Activated CD8-positive, alpha-beta memory T cell treated with anti-CD3 and anti-CD28 coated beads for 1 hour (primary cell): ENCODE data around the gene SLC5A3.
A peak's percentile ranks its signal among the peaks of the same experiment; 100 is the strongest.

Experiments used
- DNase-seq, 2 donors: peaks; one replicate each; pipeline ENCODE4 v3.0.0-alpha.2; 2020; ENCODE audit warnings: low read depth in 1 of 2; ENCODE audit errors: extremely low read depth in 1 of 2

Gene SLC5A3

DNA sequence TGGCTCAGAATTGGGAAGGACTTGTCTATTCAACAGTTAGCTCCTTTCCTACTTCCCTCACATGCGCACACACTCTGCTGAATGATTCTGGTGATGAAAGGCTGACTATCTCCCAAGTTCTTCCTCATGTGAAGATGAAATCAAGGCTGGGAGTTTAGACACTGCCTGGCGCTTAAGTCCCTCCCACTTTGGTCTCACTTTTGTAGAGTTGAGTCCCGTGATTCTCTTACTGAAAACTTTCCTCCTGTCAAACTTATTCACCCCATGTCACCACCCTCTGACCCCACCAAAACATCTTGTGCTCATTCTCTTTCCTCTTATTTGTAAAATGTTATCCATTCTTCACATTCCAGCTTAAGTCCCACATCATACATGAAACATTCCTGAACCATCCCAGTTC lies 8.4 kb upstream of the SLC5A3 start:
- DNase-seq, result no peak

DNA sequence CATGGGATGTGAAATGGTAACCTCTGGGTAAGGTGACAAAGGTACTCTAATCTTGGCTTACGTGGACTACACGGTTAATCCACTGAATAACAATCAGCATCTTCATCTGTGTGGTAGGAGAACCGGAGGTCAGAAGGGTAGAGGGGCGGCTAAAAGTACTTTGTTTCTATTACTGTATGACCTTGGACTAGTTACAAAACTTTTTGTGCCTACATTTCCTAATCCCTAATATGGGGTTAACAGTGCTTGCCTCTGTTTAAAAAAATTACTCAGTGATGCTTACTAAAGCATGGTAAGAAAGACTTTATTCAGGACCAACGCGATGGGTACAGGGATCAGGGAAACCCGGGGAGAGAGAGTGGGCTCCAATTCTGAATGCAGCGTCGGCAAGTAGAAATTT lies 1.7 kb upstream of the SLC5A3 start:
- DNase-seq, result no peak

DNA sequence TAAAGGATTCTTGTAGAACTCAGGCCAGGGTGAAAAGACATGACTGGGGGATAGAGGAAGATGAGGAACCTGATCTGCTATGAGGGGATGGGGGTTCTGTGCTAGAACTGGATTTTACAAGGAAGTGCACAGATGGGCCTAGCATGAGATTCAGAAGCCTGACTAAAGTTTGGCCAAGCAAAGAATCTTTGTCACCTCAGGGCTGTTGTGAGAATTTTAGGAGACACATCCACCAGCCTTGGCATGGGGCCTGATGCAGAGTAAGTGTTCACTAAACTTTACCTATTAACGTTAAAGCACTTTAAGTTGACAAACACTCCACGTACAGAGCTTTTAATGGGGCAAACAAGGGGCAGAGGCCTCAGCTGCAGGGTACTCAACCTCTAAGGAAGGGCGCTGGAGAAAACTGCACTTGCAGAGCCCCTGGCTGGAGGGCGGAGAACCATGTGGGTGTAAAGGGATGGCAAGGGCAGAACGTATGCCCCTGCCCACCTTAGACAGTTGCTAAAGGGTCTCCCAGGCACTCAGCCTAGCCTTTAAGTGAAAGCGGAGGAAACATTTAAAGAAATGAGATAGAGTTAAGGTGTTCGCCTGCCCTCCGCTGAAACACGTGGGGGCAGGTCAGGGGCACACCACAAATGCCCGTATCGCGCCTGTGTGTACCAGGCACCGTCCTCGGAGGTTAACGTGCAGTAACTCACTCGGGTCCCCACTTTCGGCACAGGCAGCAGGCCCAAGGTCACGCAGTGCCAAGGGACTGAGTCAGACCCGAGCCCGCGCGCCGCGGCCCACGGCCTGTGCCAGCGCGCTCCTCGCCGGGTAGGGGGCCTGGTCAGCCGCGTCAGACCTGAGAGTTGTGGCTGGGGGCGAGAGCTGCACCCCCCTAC lies 990 bp upstream of the SLC5A3 start:
- DNase-seq, result no peak

DNA sequence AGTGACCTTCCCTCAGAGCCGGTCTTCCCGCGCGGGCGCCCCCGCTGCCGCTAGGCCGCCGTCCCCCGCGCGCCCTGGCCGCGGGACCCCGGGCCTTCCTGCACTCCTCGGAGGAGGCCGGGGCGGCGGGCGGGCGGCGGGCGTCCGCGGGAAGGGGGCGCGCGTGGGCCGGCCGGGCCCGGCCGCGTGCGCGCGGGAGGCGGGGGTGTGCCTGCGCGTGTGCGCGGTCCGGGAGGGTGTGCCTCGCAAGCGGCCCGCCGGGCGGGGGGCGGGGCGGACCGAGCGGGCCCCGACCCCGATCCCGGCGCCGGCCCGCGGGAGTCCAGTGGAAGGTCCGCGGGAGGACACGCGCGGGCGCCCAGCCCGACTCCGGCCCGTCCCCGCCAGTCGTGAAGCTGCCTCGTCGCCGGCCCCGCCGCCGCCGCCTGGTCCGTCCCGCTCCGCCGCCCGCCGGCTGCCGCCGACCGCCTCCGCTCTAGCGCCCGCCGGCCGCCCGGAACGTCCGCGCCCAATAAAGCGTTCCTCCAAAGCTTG lies 438 bp downstream of the SLC5A3 start:
- peak in 1 of 2 donors; percentile 38 for DNase-seq

DNA sequence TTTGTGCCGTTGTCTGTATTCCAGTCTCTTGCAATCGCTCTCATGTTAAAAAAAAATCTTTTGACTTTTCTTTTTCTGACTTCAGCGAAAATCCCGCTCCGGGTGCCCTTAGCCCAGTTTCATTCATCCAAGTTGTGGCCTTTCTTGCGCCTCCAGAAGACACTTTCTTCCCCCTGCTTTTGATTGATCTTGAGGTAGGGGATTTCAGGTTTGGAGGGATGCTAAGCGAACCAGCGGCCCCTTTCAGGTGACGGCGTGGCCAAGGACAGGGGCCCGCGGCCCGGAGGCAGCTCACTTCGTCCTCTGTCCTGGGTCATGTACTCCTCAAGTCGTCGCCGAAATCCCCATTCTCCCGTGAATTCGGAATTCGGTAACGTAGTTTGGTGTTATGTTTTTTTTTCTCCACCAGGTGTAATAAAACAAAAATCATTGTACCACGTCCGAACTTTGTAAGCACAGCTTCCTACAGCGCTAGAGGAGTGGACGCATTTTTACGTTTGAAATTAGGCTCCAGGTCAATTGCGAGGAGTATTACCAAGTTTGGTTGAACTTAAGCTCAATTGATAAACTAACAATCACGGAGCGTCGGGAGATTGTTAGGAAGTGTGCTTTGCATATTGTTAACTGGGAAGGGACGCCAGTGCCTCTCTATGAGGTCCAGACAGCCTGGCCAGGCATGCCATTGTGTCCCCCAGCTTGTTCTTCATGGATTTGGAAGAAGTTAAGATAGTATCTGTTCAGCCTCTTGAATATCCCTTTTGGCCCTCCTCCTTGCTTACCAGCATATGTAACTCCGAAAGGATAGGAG lies 1.1 kb downstream of the SLC5A3 start:
- no peak for DNase-seq

DNA sequence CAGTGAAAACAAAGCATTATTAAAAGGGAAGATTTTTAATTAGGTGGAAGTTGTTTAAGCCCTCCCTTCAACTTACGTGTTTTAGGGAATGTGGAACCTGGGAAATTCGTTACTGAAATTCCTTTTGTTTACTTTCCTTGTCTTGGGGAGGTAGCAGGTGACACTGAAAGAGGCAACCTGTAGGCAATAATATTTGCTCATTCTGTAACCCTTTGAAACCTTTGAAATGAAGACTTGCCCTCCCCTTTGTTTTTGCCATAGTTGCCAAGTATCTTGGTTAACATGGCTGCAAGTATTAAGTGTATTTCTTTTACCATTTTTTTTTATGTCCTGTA lies 1.7 kb downstream of the SLC5A3 start:
- no peak for DNase-seq

DNA sequence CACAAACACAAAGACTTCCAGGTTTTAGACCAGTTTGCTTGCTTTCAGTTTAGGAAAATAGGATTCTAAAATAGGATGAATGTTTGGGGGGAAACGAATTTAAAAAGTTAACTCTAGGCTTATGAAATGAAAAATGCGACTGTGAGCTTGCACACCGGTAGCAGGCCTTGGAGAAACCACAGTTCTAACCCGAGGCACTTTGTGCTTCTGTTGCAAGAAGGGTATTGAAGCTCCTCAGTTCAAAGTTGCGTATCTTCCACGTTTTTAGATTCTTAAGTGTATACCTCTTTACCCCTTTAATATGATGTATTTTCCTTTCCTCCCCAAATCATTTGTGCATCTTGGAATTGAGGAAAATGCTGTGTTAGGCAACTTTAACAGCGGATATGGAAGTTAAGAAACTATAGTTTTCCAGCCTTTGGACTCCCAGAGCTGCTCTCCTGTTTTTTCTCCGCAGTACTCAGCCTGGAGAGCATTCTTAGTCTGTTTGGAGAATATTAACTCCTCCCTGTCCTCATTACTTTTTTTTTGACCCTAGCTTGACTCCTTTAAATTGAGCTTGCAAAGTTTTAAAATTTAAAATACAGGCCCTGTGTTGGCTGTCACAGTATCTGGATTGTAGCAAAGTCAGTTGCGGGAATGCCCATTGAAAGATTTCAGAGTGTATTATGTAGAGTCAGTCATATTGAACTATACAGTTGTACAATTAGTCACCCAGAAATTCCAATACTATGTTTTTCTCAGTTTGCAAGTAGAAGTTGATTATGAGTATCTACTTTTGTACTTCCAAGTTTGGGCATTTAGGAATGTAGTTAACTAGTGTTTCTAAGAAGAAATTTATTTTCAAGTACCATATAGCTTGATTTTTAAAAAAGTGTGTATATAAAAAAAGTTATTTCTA lies 2.6 kb downstream of the SLC5A3 start:
- DNase-seq, result no peak

DNA sequence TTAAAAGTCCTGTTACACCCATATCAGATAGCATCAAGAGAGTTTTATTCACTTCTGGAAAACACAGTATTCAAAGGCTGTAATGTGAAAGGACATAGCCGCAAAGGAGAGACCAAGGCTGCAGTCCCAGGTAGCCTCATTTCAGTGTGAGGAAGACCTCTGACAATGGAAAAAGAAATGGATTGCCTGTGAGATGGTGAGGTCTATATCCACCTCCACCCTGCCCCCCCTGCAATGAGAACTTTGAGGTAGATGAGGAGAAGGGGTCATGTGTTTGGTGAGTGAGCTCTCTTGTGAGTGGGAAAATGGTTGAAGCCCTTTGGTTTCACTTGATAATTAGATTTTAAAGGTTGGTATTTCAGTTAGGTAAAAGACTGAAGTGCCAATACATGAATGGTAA lies 3.5 kb downstream of the SLC5A3 start:
- DNase-seq, result no peak

DNA sequence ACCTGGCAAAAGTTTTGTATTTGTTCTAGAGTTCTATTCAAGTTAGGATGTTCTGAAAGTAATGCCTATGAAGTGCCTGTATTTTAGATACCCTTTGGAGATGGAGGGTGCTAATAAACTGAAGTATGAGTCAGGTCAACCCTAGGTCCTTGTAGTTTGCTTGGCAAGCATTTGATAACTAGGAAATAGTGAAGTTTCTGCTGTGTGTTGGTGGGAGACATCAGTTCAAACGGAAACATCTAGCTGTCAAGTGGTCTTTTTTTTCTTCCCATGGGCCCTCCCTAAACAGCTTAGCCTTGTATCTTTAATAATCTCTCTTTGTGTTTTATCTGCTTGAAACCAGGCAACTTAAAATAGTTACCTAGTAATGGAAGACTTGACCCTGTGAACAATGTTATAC lies 4.5 kb downstream of the SLC5A3 start:
- DNase-seq, result no peak

DNA sequence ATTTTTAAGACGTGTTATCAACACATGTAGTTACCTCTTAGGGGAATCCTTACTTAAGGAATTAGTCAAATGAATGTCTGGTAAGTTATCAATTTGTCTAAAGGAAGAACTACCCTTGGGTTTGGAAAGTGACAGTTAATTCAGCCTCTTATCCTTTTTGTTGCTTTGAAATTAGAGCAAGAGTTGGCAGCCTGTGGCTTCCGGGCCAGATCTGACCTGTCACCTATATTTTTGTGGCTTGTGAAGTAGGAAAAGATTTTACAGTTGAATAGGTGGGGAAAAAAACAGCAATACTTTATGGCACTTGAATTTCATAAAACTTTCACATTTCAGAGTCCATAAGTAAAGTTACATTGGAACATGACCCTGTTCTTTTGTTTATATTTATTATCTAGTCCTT lies 5.5 kb downstream of the SLC5A3 start:
- no peak for DNase-seq

DNA sequence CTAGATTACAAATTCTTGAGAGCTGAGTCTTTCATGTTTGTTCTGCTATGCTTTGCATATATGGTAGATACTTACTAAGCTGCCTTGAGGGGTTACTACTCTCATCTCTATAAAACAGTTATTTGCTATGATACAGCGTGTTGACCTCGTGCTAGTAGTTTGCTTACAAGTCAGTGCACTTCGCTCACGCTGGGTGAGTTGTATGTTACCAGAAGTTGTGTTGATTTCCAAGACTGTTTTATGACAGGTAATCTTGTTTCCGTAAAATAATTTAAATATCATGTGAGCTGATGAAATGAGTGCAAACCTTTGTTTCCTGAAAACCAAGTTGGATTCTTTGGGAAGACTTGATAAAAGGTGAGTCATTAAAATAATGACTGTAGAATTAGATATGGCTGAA lies 7.3 kb downstream of the SLC5A3 start:
- DNase-seq, result no peak

DNA sequence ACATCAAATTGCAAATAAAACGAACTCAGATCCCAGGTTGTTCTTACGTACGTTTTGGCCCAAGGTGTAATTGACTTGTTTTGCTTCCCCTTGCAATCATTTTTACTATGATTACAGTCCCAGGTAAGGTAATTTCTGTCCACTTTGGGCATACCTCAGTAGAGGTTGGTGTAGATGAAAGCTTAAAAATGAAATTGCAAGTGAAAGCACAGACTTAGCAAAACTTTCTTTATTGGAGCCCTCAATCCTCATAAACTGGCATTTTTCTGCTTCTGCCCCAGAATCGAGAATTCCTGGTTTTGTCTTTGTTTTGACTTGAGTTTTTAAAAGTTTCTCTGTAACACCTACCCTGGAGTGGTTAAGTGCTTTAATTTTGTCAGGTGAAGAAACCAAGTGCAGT lies 9.4 kb downstream of the SLC5A3 start:
- no peak for DNase-seq

DNA sequence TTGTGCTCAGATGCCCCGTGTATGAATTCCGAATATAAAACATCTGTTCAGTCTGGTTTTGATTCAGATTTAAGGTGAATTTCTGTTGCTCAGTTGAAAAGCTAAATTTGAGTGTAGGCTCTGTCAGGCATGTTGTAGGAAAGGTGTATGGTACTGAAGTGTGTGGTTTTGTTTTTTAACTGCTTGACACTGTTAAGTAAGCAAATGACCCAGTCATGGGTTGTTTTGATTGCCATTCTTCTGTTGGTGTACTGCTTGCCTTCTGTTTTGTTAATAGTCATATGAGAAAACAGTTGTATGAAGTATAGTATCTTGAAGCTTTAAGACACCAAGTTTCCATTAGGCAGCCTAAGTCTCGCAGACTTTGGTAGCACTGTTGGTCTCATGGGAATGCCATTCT lies 10.0 kb downstream of the SLC5A3 start:
- DNase-seq, result no peak

DNA sequence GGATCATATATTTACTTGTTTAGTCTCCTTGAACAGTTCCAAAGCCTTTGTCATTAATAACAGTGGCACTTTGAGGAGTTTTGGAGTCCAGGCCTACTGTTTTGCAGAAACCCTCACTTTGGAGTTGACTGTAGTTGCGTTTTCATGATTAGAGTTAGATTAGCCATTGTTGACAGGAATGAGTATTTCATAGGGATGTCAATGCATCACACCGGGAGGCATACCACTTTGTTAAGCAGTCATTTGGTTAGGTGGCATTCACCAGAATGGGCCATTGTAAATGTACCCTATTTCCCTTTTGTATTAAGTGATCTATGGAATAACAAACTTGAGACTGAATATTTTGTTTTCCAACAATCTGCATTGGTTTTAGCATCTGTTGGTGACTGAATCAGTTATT lies 11.8 kb downstream of the SLC5A3 start:
- no peak for DNase-seq

DNA sequence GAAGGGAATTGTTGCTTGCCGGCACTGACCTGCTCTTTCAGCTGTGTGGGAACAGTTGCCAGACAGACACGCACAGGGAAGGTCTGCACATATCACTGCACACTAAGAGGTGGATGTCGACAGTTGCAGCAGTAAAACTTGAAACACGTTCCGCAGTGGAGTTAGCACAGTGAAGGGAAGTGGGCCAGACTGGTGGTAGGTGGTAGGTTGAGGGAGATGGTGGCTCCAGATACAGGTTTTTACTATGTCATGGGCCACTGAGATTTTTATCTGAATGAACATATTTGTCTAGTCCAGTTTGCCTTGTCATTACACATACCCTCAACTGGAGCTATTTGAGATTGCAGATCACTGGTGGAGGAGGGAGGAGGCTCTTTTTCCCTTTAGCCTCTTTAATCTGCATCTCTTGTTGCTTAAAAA lies 13.5 kb downstream of the SLC5A3 start:
- DNase-seq, result no peak

DNA sequence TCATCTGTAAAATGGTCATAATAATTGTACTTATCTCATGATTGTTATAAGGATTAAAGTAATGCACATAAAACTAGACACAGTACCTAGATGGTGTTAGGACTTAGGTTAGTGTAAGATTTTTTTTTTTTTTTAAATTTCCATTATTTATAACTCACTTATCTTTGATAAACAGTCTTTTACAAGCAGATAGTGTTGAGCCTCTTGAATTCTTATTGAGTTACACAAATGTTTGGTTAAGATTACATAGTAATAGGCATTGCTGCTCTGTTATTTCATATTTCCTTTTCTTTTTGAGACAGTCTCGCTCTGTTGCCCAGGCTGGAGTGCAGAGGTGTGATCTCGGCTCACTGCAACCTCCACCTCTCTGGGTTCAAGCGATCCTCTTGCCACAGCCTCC lies 15.4 kb downstream of the SLC5A3 start:
- DNase-seq, result no peak

DNA sequence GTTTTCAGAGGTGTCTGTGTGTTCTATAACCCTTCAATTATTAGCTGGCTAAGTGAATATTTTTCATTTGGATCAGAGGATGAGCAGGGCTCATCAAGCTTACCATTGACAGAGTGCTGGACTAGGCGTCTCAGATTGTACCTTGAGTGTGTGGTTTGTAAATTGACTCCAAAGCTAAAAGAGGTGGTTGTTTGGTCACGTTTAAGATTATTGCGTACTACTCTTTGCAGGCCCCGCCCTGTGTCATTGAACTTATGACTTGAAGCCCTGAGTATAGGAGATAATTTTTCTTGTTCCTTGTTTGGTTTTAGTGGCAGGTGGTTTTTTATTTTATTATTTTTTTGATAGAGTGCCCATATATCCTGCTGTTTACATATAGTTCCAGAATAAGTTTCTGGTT lies 17.7 kb downstream of the SLC5A3 start:
- no peak for DNase-seq

DNA sequence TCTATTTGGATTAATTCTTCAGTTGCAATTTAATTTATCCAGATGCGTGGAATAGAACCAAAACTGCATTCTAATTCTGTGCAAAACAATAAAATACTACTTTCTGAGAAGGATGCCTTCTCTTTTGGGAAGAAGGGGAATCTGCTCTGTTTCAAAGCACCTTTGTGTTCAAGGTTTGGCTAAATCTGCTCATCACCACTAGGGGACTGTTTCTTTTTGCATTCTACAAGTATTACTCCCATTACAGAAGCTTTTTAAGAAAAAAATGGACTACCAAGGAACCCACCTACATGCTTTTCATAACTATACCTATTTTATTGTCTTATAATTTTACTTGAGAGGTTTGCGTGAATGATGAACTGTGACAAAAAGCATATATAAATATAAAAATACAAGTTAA lies 18.2 kb downstream of the SLC5A3 start:
- no peak for DNase-seq

DNA sequence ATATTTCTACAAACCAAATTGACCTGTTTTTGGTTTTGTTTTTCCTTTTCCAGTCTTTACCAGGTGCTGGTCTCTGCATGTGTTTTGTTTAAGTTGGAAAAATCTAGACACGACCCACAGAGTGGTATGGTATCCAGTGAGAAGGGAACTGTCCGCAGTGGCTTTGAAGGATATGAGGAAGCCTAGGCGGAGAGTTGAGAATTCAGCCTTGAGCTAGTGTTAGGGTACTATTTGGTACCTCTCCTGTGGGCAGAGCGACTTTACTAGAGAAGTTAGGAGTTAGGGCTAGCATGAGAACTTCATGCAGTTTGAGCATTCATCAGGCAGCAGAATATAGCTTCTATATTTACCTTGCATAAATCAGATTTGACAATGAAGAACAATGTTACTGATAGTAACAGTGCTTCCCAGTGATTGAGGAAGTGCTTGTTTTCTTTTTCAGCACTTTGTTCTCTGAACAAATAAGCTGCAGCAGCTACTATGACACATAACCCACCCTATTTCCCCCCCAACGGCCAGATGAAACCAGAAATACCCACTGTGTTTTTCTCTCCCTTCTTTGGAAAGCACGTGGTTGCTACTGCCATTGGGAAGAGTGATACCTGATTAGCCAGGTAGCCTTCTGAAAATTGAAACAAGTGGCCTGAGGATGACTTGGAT lies 19.0 kb downstream of the SLC5A3 start:
- no peak for DNase-seq

DNA sequence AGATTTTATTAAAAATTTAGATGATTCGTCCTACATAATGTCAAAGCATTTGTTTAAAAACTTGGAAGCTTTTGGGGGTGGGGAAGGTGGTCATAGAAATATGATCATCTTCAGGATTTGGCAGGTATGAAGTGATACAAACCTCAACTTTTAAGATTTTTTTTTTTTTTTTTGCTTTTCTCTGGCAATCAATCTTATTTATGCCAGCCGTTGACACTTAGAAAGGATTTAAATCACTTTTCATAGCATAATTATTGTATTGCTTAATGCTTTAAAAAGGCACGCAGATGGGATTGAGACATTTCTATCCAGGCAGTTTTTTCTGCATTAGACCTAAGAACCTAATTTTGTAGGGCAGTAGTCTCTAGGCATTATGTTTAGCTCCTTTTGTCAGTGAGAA lies 19.7 kb downstream of the SLC5A3 start:
- DNase-seq, result no peak

DNA sequence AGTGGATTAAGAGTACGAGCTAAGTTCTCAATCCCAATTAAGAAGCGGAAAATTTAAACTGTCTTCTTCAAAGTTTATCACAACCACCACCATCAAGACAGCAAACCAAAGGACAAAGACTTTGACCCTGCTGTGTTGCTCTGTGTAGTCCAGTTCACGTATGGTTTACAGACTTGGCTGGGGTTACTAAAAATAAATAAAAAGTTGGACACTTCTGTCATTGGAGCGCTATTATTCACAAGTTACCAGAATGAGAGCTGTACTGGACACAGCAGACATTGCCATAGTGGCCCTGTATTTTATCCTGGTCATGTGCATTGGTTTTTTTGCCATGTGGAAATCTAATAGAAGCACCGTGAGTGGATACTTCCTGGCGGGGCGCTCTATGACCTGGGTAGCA lies 21.6 kb downstream of the SLC5A3 start:
- no peak for DNase-seq
